Stimulated activated naive CD8-positive, alpha-beta T cell treated with anti-CD3 and anti-CD28 coated beads, Interleukin-15, Interleukin-2, amounts not matched to agents 100 U/mL and 50 U/mL, for 24 hours (primary cell): ENCODE data around the gene ST3GAL2.

Experiments
- ATAC-seq: fragments of 150-1000 bp; cut with Tn5 transposase; one replicate; pipeline ENCODE4 v1.10.0; 2021
- DNase-seq: peaks from one replicate; pipeline ENCODE4 v3.0.0; 2021

Gene ST3GAL2

GRCh38 chr16:70331588-70332358 lies 107.1 kb downstream of the ST3GAL2 start:
- DNase-seq: peak; percentile 11
- peak; percentile 43 for ATAC-seq

- DNase-seq: no peak
- ATAC-seq: no peak
Measured at GRCh38 chr16:70331091-70331490, 107.8 kb downstream of the ST3GAL2 start.
